Esophagus mucosa (tissue), 1 donor: ENCODE data around the gene KIRREL3. TPM values are rescaled to one million over a fixed set of nuclear protein-coding genes. Genes with fewer than 3 reads are reported as not detected.

Source experiments
- ATAC-seq: fragments of 200-7000 bp; cut with Tn5 transposase; one replicate; pipeline ENCODE4 v1.9.1; 2020
- total RNA-seq: library from RNA; stranded (reverse); gene quantifications from one replicate; pipeline ENCODE4 v1.2.4, GENCODE V29; 2023
- donor health status: DM: yes; HTN: yes; CAD: no.

KIRREL3 gene
- total RNA-seq, 1 donor from 2014 or later = 0.36 TPM

GRCh38 chr11:126904520-126904919, 96.0 kb downstream of the KIRREL3 start:
- no peak for ATAC-seq

- ATAC-seq = no peak
These were observed 98.8 kb downstream of the KIRREL3 start for GRCh38 chr11:126901783-126902182.

GRCh38 chr11:126899961-126900748, 100.4 kb downstream of the KIRREL3 start:
- ATAC-seq = no peak

- ATAC-seq = no peak
These were observed 101.8 kb downstream of the KIRREL3 start for GRCh38 chr11:126898802-126899201.

- no peak for ATAC-seq
These were observed 103.1 kb downstream of the KIRREL3 start for GRCh38 chr11:126897430-126897829.

DNA sequence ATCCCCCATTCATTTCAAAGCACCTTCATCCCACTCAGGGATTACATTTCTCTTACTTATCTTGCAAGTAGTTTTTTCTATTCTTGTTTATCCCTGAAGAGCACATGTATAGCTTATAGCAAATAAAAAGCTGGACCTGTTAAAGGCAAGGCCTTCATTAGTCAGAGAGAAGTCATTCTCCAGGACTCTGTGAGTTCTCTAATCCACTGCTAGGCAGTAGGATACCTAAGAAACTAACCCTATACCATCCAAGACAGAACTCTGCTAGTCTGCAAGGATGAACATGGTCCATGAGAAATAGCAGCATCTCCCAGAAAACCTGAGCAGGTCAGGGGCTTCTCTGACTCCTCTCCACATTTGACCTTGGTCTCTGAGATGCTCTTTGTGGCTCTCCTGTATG, 104.5 kb downstream of the KIRREL3 start:
- ATAC-seq = no peak

DNA sequence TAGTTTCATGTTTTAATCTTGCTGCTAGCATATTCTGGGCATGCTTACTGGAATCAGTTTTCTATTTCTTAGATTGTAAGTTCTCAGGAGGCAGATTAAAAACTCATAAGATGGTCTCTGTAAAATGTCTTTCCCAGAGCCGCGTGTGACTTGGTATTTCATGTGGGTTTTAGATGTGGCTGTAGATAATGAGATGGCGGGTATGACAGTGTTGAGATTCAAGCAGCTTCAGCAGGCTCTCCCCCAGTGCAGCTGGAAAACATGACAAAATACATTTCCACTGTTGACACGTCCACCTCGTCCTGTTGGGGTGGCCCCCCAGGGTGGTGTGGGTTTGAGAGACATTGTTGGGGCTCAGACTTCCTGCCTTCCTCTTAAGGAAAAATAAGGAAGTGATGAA, 106.8 kb downstream of the KIRREL3 start:
- no peak for ATAC-seq

GRCh38 chr11:126892756-126893155, 107.8 kb downstream of the KIRREL3 start:
- no peak for ATAC-seq

DNA sequence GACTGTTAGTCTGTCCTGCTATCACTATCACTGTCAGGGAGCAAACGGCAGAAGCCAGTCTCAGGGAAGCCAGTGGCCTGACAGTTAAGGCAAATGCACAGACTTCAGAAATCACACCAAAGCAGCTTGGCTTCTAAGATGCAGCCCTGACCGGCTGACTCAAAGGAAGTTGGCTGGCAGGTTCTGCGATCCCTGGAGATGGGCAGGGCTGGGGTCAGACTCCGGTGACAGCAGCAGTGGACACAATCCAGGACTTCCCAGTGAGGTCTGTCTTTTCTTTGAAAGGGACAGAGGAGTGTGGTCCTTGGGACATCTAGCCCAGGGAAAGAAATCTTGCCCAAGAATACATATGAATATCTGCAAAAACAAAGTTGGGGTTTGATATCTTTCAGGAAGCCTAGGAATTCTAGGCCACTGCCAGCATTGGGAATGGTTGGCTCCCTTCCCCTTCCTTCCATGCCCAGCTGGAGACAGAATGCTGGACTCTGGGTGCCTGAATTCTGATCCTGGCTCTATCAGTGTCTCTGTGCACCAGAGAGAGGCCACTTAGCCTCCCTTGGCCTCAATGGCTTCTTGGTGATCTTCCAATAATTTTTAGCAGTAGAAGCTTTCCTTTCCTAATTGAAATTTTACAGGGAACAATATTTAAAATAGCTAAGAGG, 108.9 kb downstream of the KIRREL3 start:
- ATAC-seq = peak; percentile 29

- ATAC-seq = no peak
These were observed 110.0 kb downstream of the KIRREL3 start for GRCh38 chr11:126890561-126890960.

GRCh38 chr11:126888115-126888712, 112.4 kb downstream of the KIRREL3 start:
- ATAC-seq = no peak

DNA sequence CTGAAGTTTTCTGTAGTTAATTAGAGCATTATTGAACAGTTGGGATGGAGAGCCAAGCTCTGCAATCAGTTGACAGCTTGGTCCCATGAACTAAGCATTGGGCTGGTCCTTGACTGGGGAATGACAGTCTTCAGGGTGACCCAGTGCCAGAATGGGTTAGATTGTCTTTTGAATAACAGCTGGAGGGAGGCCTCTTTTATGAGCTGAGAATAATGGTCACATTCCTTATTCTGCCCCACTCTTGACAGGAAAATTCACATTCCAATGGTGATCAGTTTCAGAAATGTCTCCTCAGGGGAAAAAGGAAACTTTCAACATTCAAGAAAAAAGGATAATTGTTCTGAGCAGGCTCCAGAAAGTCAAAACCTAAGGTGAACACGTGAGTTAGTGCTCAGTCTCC, 113.9 kb downstream of the KIRREL3 start:
- ATAC-seq = no peak

GRCh38 chr11:126886085-126886484, 114.5 kb downstream of the KIRREL3 start:
- ATAC-seq = no peak

DNA sequence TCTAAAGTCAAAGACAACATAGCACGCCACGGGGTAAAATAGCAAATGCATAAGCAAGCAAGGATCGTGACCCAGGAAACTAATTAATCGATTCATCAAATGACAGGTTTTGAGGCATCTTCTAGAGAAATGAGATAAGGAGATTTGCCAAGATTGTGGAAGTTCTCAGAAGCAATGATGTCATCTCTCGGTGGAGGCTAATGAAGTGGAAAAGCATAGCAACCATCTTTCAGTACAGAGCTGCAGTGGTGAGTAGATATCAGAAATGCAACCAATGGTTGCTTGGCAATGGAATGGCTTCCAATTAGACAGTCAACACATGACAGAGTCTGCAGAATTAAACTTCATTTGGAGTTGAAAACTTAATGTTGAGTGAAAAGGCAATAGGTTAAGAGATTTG, 116.0 kb downstream of the KIRREL3 start:
- ATAC-seq = no peak

- ATAC-seq = no peak
These were observed 116.4 kb downstream of the KIRREL3 start for GRCh38 chr11:126884192-126884591.

DNA sequence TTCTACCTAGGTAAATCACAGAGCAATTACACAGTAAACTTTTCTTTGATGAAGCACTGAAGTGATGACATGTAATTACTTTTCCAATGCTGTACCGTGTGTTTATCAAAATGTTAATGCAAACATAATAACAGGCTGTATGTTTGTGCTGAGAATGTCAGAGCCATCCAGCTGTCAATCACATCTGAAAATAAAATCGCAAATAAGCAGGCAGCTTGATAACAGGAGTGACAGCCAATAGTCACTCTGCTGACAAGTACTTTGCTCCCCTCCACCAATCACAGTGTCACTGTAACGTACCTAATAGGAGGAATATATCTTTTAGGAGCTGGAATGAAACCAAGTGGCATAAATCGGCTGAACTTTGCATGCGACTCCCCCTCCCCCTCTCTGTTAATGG, 119.7 kb downstream of the KIRREL3 start:
- ATAC-seq = no peak

GRCh38 chr11:126879516-126879915, 121.1 kb downstream of the KIRREL3 start:
- ATAC-seq = no peak

GRCh38 chr11:126878913-126879482, 121.6 kb downstream of the KIRREL3 start:
- no peak for ATAC-seq

DNA sequence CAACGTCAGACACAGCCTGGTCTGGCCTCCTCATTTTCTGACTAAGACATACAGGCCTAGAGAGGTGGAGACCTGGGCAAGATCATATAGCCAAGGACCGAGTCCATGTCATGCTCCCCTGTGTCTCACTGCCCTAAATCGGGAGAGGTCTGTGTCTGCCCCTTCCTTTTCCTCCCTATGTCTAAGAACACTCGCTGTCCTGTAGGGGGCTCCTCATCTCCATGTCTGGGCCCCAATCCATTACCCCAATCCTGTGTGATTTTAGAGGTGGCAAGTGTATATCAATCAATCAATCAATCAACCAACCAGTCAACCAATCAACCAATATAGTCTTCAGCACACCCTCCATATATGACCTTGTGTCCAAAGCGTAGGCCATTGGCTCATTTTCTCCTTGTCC, 125.7 kb downstream of the KIRREL3 start:
- no peak for ATAC-seq

DNA sequence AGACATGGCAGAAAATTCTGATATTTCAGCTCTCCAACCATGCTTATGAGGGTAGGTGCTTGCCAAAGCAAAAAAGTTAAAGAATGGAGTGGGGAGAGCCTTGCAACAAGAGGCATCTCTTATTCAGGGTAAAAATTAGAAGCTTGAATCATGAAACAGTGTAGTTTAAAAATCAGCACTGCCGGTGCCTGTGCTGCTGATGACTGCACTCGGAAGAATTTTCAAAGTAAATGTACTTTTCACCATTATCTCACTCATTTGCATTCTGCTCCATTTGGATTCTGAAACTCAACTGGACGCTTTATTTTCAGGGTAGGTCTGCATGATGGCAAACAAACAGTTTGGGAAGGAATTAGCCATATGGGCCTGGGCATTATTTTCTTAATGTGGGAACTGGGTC, 126.3 kb downstream of the KIRREL3 start:
- ATAC-seq = no peak

DNA sequence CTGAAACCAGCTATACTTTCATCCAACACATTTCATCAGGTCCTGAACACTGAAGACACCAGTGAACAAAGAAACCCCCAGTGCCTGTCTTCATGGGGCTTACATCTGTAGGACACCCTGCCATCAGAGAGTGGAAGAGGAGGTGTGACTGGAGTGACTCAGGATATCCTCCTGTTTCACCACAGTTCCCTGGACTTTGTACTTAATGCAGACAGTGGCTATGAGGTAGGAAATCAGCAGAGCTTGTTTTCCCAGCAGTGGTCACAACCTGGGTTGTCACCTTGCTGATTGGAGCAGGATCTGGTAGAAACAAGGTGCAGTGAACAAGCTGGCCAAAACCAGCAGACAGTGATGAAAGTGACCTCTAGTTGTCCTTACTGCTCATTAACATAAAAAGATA, 128.8 kb downstream of the KIRREL3 start:
- ATAC-seq = no peak

DNA sequence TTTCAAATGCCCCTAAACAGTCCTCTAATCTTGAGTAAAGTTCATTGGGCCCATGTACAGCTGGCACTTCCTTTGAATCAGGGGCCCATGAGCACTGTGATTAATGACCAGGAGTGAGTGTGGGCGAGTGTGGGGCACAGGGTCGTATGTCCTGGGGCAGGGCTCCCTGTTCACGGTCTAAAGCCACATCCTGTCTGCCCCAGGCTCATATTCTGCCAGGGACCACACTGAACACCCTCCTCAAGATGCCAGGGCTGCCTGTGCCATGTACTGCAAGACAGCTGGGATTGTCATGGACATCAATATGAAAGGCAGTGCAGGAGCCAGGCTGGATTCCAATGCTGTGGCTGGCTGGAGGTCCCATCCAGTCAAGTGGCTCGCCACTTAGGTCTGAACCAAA, 130.5 kb downstream of the KIRREL3 start:
- ATAC-seq = no peak

GRCh38 chr11:126868741-126869140, 131.8 kb downstream of the KIRREL3 start:
- ATAC-seq = no peak

DNA sequence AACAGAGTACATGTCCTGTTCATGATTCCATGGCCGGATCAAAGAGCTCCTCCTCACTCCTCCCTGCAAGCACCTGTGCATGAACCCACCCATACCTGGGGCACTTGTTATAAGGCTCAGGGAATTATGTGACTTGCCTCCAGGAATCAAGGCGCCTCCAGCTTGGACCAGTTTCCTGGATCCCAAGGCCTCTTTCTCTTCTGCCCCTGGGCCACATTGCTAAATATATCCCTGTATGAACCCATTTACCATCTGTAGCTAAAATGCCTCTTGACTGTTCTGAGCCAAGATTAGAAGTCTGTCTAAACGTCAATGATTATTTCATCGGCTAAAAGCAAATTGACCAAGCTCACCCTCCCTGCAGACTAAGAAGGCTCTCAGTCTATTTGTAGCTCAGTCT, 135.6 kb downstream of the KIRREL3 start:
- no peak for ATAC-seq
